HepG2 (cell line): ENCODE results near the gene UBFD1.

ENCODE experiments used
- ELF4 ChIP-seq: sonication (generic); formaldehyde crosslinking; IDR thresholded peaks from 2 replicates; pipeline ENCODE4 v1.5.0; 2020; ENCODE audit warnings: missing genetic modification reagents, mild to moderate bottlenecking, moderate library complexity, borderline replicate concordance
- KDM1A ChIP-seq: IDR thresholded peaks from 2 replicates; pipeline ENCODE4 v1.6.1; 2016; ENCODE audit warnings: missing compliant biosample characterization
- KDM5B ChIP-seq: sonication (generic); formaldehyde crosslinking; IDR thresholded peaks from 2 replicates; pipeline ENCODE4 v1.4.0; 2020; ENCODE audit warnings: missing genetic modification reagents, mild to moderate bottlenecking, borderline replicate concordance
- LBX2 ChIP-seq: sonication (generic); formaldehyde crosslinking; IDR thresholded peaks from 2 replicates; pipeline ENCODE4 v1.5.0; 2020; ENCODE audit warnings: missing genetic modification reagents, mild to moderate bottlenecking, borderline replicate concordance
- MAX ChIP-seq: IDR thresholded peaks from 2 replicates; pipeline ENCODE4 v1.6.1; 2012; ENCODE audit warnings: inconsistent platforms
- NRL ChIP-seq: sonication (generic); formaldehyde crosslinking; IDR thresholded peaks from 2 replicates; pipeline ENCODE4 v1.5.0; 2020; ENCODE audit warnings: missing genetic modification reagents, mild to moderate bottlenecking, moderate library complexity, borderline replicate concordance
- ZFP90 ChIP-seq: sonication (generic); formaldehyde crosslinking; IDR thresholded peaks from 2 replicates; pipeline ENCODE4 v1.8.0; 2022; ENCODE audit warnings: missing genetic modification reagents, mild to moderate bottlenecking, inconsistent platforms, borderline replicate concordance
- ZNF30 ChIP-seq: sonication (generic); formaldehyde crosslinking; IDR thresholded peaks from 2 replicates; pipeline ENCODE4 v1.5.0; 2020; ENCODE audit warnings: mild to moderate bottlenecking, missing genetic modification reagents
- ZNF569 ChIP-seq: sonication (generic); formaldehyde crosslinking; IDR thresholded peaks from 2 replicates; pipeline ENCODE4 v1.5.0; 2020; ENCODE audit warnings: mild to moderate bottlenecking, missing genetic modification reagents, moderate library complexity, borderline replicate concordance
- TF ChIP-seq, protein P1 (sequence below): sonication (generic); formaldehyde crosslinking; IDR thresholded peaks from 2 replicates; pipeline ENCODE4 v1.5.0; 2020; ENCODE audit warnings: mild to moderate bottlenecking, missing genetic modification reagents, moderate library complexity

DNA sequence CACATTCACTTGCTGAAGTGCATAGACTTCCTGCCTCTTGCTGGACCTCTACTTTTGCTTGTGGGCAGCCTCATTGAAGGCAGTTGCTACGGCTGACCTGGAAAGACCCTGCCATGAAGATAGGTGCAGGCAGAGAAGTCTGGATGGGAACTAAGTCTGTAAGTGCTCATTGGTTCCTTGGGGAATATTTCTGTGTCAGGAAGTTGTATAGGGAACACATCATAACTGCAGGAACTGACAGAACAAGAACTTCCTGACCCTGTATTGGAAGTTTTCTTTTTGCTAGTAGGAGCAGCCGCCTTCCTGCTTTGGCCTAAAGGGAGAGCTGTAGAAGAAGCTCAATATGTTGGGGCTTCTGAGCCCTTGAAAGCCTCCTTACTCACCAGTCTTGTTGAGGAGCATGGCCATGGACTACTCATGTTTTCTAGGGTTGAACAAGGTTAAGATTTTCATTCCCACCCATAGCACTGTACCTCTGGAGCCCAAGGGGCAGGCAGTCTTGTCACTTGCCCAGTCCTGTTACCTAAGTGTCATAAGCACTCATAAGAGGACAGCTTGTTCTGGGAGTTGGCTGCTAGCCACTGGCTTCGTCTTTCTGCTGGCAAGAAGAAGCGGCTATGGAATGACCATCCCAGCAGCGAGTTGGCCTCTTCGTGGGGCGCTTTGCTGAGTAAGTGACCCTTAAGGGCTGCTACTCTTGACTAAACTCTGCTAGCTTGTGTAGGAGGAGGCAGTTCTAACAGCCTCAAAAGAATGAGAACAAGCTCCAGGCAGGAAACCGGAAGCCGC, 7.2 kb downstream of the UBFD1 start:
- no peak for TF ChIP-seq LBX2 (CRISPR knock-in tag)
- no peak for TF ChIP-seq KDM5B
- TF ChIP-seq ZFP90 (CRISPR knock-in tag), result no peak
- TF ChIP-seq, protein P1, sequence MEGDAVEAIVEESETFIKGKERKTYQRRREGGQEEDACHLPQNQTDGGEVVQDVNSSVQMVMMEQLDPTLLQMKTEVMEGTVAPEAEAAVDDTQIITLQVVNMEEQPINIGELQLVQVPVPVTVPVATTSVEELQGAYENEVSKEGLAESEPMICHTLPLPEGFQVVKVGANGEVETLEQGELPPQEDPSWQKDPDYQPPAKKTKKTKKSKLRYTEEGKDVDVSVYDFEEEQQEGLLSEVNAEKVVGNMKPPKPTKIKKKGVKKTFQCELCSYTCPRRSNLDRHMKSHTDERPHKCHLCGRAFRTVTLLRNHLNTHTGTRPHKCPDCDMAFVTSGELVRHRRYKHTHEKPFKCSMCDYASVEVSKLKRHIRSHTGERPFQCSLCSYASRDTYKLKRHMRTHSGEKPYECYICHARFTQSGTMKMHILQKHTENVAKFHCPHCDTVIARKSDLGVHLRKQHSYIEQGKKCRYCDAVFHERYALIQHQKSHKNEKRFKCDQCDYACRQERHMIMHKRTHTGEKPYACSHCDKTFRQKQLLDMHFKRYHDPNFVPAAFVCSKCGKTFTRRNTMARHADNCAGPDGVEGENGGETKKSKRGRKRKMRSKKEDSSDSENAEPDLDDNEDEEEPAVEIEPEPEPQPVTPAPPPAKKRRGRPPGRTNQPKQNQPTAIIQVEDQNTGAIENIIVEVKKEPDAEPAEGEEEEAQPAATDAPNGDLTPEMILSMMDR (CRISPR knock-in tag), result no peak
- no peak for TF ChIP-seq ELF4 (CRISPR knock-in tag)
- no peak for TF ChIP-seq ZNF569 (CRISPR knock-in tag)
- TF ChIP-seq KDM1A (CRISPR knock-in tag), result no peak
- TF ChIP-seq NRL (CRISPR knock-in tag), result no peak
- no peak for TF ChIP-seq ZNF30 (CRISPR knock-in tag)
- TF ChIP-seq MAX, result no peak
